NB4 (cell line): ENCODE measurements around the gene NACC2.

Experiments used
- DNase-seq: peaks from one replicate; pipeline ENCODE4 v3.0.0; 2010; ENCODE audit warnings: low read depth
- H3K4me3 ChIP-seq: one replicate; pipeline ENCODE4 v1.5.1; 2011; ENCODE audit warnings: mild to moderate bottlenecking, low read depth, low read length, moderate library complexity
- MYC ChIP-seq: IDR thresholded peaks from 2 replicates; pipeline ENCODE4 v1.6.1; 2011; ENCODE audit warnings: low read depth, low read length
- POLR2A ChIP-seq: IDR thresholded peaks from 2 replicates; pipeline ENCODE4 v1.6.1; 2011; ENCODE audit warnings: mild to moderate bottlenecking; ENCODE audit not compliant: insufficient read length; ENCODE audit errors: extremely low read depth
- TF ChIP-seq, protein P1 (sequence below): IDR thresholded peaks from 2 replicates; pipeline ENCODE4 v1.6.1; 2011; ENCODE audit warnings: low read depth, low read length
- TF ChIP-seq, protein P2 (sequence below): IDR thresholded peaks from one replicate; pipeline ENCODE4 v1.5.1; 2012; ENCODE audit warnings: low read depth, low read length

NACC2 gene

DNA sequence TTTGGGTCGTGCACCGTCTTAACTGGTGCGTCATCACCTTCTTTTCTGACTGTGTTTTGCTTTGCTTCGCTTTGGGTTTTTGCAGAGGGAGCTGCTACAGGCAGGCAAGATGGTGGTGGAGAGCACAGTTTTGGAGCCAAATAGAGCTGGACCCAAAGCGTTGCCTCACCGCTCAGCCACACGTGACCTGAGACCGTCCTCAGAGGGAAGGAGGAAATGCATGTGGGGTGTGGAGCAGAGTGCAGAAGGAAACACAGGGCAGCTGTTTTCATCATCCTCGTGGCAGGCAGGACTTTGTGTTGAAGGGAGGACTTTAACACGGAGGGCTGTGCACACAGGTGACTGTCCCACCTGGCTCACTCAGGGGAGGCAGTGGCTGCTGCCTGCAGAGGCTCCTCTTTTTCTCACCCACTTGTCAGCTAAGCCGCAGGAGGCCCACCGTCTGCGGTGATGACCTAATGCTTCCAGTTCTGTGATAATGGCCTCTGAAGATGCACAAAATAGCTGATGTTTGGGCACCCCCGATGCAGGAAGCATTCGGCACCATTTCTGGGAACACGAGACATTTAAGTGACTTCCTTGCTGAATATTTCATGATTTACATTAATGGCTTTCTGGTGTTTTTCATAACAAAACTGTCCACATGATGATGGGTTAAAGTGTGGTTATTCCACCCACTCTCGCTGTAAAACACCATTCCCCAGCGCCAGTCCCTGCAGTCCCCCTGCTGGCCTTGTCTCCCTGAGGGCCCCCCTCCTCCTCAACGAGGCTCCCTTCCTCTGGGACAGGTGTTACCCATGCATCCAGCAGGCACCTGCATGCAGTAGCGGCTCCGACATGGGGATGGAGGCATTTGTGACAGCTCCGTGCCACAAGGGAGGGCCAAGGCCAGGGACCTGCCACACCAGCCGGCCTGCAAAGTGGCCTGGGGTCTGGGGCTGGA lies 121.5 kb downstream of the NACC2 start:
- peak; percentile 68 for DNase-seq
- H3K4me3 ChIP-seq, result no peak overlapping the region

DNA sequence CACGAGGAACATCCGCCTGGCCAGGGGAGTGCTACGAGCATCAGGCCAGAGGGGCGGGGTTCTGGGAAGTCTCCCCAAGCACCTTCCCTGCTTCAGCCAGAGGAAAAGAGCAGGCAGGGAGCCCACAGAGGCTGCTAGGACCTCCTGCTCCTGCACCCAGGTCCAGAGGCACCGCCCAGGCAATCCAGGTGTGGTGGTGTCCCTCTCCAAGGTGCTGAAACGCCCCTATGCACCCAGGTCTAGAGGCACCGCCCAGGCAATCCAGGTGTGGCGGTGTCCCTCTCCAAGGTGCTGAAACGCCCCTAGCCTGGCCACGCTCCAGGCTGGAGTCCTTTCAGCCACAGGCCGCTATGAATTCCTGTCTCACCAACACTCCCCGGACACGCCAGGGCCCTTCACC lies 123.2 kb downstream of the NACC2 start:
- no peak for TF ChIP-seq MYC
- TF ChIP-seq, protein P1, sequence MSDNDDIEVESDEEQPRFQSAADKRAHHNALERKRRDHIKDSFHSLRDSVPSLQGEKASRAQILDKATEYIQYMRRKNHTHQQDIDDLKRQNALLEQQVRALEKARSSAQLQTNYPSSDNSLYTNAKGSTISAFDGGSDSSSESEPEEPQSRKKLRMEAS, result peak; percentile 39; the same call in 1 of the 2 replicates
- no peak overlapping the region for H3K4me3 ChIP-seq
- DNase-seq, result peak; percentile 43

More for the DNA sequence above, 121.5 kb downstream of the NACC2 start:
- TF ChIP-seq, protein P2, sequence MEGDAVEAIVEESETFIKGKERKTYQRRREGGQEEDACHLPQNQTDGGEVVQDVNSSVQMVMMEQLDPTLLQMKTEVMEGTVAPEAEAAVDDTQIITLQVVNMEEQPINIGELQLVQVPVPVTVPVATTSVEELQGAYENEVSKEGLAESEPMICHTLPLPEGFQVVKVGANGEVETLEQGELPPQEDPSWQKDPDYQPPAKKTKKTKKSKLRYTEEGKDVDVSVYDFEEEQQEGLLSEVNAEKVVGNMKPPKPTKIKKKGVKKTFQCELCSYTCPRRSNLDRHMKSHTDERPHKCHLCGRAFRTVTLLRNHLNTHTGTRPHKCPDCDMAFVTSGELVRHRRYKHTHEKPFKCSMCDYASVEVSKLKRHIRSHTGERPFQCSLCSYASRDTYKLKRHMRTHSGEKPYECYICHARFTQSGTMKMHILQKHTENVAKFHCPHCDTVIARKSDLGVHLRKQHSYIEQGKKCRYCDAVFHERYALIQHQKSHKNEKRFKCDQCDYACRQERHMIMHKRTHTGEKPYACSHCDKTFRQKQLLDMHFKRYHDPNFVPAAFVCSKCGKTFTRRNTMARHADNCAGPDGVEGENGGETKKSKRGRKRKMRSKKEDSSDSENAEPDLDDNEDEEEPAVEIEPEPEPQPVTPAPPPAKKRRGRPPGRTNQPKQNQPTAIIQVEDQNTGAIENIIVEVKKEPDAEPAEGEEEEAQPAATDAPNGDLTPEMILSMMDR, result no peak
- TF ChIP-seq POLR2A, result no peak
- TF ChIP-seq, protein P1, result peak; percentile 97
- peak; percentile 38; the same call in 1 of the 2 replicates for TF ChIP-seq MYC

DNA sequence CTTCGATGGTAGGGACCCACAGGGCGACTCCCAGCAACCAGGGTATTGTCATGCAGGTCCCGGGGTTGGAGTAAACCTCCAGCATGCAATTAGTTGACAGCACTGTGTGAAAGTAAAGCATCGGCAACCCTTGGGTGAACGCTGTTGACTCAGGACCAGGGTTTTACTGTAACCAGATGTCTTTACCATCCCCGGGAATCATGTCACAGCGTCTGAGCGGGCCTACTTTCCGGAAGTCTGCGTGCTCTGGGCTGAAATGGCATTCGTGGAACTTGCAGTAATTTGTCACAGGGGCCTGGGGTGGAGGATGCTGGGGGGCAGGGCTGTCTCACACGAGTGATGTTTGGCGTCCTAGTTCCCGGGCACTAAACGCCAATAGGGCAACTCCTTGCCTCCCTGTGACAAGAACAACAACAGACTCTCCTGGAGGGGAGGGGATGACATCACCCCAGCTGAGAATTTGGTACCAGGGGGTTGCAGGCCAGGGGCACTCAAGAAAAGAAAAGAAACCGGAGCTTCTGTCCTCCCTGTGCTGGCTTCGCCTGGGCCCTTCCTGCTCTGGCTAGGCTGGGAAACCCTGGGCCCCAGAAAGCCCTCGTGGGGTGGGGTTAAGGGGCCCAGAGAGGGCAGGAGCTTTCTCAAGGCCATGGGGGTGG lies 123.8 kb downstream of the NACC2 start:
- no peak overlapping the region for H3K4me3 ChIP-seq
- TF ChIP-seq, protein P2, result no peak
- TF ChIP-seq, protein P1, result no peak
- no peak for TF ChIP-seq POLR2A
- TF ChIP-seq MYC, result no peak
- no peak for DNase-seq

DNA sequence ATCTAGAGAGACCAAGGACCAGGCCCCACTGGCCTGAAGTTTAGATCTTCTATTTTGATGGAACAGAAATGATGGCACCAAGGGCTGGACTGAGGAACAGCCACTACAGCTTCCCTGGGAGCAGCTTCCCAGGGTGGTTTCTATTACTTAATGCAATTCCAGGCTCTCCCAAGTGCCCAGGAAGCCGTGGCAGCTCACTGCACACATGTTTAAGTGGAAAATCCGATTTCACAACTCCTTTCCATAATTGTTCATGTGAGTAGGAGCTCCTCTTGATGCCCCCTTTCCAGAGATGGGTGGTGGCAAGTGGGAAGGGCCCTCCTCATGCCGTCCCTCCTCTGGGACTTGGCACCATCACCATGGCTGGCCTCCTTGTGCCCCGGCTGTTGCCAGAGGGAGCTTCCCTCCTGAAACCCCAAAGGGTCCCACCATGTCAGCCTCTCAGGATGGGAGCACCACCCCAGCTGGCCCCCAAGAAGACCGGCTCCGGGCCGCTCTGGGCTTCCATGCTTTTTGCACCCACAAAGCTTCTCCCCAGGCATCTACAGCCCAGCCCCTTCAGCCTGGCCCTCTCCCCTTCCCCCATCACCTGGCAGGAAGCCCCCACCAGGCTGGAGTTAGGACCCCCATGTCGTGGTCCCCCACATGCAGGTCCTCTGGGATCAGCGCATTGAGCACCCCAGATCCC lies 124.8 kb downstream of the NACC2 start:
- no peak for DNase-seq
- no peak overlapping the region for H3K4me3 ChIP-seq
- TF ChIP-seq, protein P1, result no peak

DNA sequence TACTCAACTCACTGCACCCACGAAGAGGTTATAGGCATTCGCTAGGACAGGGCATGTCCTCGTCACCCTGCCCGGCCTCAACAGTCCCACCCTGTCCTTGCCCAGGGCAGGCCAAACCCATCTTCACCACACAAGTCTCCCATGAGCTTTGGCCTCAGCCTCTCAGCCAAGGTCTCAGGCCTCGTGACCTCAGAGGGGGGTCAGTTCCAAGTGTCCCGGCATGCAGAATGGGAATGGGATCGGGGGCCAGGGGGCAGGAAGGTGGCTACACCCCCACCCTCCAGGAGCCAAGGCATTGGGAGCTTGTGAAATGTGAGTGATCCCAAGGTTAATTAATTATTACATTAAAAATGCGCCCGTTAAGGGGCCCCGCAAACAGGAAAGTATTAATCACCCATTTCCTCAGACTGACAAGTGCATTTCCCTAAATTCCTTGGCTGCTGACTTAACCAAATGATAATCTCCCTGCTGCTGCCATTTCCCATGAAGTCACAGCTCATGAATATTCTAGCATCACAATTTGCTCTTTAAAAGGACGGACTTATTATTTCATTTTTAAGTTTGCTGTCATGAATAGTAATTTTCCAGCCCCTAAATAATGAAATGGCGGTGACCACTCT lies 125.9 kb downstream of the NACC2 start:
- no peak for DNase-seq
- H3K4me3 ChIP-seq, result no peak overlapping the region
- TF ChIP-seq, protein P1, result no peak
- TF ChIP-seq, protein P2, result no peak
- TF ChIP-seq MYC, result no peak

DNA sequence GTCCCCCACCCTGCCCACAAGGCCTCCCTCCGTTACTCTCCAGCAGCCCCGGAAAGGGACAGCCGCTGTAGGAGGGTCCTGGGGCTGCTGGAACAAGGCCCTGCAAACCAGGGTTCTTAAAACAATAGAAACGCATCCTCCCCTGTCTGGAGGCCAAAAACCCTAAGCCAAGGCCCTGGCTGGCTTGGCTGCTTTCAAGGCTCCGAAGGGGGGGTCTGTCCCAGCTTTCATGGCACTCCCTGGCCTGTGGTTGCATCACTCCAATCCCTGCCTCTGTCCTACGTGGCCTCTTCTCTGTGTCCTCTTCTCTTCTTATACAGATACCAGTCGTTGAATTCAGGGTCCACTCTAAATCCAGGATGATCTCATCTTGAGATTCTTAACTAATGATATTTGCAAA lies 126.5 kb downstream of the NACC2 start:
- no peak overlapping the region for H3K4me3 ChIP-seq
- no peak for TF ChIP-seq MYC
- no peak for TF ChIP-seq POLR2A
- TF ChIP-seq, protein P2, result no peak
- TF ChIP-seq, protein P1, result no peak
- DNase-seq, result no peak
